Omental fat pad (tissue), 4 donors: Measurements from ENCODE around the gene FRMPD1. TPM values are rescaled to one million over a fixed set of nuclear protein-coding genes. Genes with fewer than 3 reads are reported as not detected.

ENCODE experiments used
- ATAC-seq: fragments of 150-250 bp; one replicate; pipeline ENCODE4 v1.9.1; 2016; ENCODE audit warnings: mild to moderate bottlenecking, moderate library complexity; ENCODE audit not compliant: low FRiP score
- DNase-seq: peaks from one replicate; pipeline ENCODE4 v3.0.0-alpha.2; 2019; ENCODE audit warnings: low spot score
- CTCF ChIP-seq, 3 donors: fragments of 450-650 bp; IDR thresholded peaks; one replicate each; pipeline ENCODE4 v1.5.1; 2016 to 2017; ENCODE audit warnings: antibody characterized with exemption in 3 of 3, mild to moderate bottlenecking in 3 of 3, moderate library complexity in 2 of 3
- total RNA-seq, 4 donors: library from RNA; depleted of rRNA; stranded (reverse); fragments of >200 nt; gene quantifications; one replicate each; pipeline ENCODE4 v1.1.0, GENCODE V29; 2016

The FRMPD1 gene
- total RNA-seq, 4 donors from 2014 or later = 0.44 to 0.95 (median 0.74) TPM; not detected in 1

- ATAC-seq = no peak
- DNase-seq = no peak
- no peak for TF ChIP-seq CTCF (IDR thresholded peaks at IDR 0.05)
These were observed 80.1 kb downstream of the FRMPD1 start for GRCh38 chr9:37730839-37731238.

GRCh38 chr9:37732086-37732741 lies 81.5 kb downstream of the FRMPD1 start:
- no peak for DNase-seq
- ATAC-seq = no peak
- TF ChIP-seq CTCF (IDR thresholded peaks at IDR 0.05) = no peak

- TF ChIP-seq CTCF (IDR thresholded peaks at IDR 0.05) = no peak
- DNase-seq (no peak), ATAC-seq (no peak)
These were observed 82.2 kb downstream of the FRMPD1 start for GRCh38 chr9:37732952-37733351.

- no peak for TF ChIP-seq CTCF (IDR thresholded peaks at IDR 0.05)
- ATAC-seq (no peak), DNase-seq (no peak)
These were observed 88.5 kb downstream of the FRMPD1 start for GRCh38 chr9:37739222-37739621.

- TF ChIP-seq CTCF (IDR thresholded peaks at IDR 0.05) = no peak
- ATAC-seq = no peak
- no peak for DNase-seq
These were observed 89.4 kb downstream of the FRMPD1 start for GRCh38 chr9:37740128-37740527.

GRCh38 chr9:37740631-37741328 lies 90.0 kb downstream of the FRMPD1 start:
- TF ChIP-seq CTCF (IDR thresholded peaks at IDR 0.05) = no peak
- no peak for ATAC-seq
- no peak for DNase-seq

GRCh38 chr9:37745970-37746369 lies 95.2 kb downstream of the FRMPD1 start:
- no peak for ATAC-seq

More at GRCh38 chr9:37745970-37746369, 95.2 kb downstream of the FRMPD1 start:
- DNase-seq = no peak
- no peak for TF ChIP-seq CTCF (IDR thresholded peaks at IDR 0.05)
